IPS DF 4.7 (cell line): ENCODE results near the gene CPT1A.

Experiments
- DNase-seq: peaks from one replicate; pipeline ENCODE4 v3.0.0-alpha.2; 2013; ENCODE audit warnings: low spot score; ENCODE audit errors: extremely low read depth

The CPT1A gene

DNA sequence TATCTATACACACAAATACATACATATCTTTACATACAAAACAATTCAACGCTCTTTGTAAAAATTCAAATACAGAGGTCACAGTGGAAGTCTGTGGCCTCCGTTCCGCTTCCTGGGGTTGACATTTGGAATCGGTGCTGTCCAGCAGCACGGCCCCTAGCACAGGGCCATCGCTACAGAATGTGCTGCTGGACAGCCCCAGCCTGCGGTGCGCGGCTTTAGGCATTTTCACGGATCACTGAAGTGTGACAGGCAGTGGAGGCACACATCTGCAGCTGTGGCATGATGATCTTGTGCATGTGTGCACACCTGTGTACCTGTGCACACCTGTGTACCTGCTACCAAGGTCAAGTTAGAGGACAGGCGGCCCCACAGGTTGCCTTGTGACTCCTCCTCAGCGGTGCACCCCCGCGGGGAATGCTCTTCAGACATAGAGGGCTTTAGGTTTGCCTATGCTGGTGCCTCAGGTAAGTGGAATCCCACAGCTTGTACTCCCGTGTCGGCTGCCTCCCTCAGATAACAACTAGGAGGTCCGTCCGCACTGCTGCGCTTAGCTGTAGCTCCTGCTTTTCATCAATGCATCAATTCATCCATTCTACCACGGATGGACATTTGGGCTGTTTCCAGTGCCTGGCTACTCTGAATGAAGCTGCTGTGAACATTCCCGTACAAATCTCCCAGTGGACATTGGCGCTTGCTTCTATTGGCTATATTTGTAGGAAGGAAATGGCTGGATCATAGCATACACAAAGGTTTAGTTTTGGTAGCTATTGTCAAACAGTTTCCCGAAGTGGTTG is 127.5 kb downstream of the CPT1A start:
- no peak for DNase-seq

DNA sequence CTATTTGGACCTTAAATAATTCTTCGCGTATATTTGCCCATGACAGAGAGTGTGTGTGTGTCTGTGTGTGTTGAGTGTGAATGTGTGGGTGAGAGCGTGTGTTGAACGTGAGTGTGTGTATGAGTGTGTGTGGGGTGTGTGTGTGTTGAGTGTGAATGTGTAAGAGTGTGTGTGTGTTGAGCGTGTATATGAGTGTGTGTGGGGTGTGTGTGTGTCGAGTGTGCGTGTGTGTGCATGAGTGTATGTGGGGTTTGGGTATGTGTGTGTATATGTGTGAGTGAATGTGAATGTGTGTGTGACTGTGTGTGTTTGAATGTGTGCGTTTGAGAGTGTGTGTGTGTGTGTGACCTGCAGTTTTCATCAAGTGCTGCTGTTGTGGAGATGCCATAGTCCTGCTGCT is 130.6 kb downstream of the CPT1A start:
- no peak for DNase-seq

- no peak for DNase-seq
These were observed 131.3 kb downstream of the CPT1A start for GRCh38 chr11:68710409-68710808.

DNA sequence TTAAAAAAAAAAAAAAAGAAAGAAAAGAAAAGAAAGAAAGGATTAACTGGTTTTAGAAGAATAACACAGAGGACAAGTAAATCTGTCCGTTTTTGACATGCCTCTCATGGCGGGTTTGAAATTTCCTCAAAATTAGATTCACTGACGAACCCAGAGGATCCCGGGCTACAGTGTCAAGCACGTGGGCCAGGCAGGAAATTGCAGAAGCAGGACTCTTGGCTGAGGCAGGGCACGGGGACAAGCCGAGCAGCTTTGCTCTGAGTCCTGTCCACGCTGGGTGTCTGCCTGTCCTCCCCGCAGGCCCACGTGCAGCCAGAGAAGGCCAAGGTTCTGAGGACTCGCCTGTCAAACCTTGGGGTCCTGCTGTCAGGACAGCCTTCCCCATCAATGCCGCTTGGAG is 132.7 kb downstream of the CPT1A start:
- DNase-seq, result no peak

- DNase-seq, result no peak
These were observed 134.2 kb downstream of the CPT1A start for GRCh38 chr11:68707527-68707926.

DNA sequence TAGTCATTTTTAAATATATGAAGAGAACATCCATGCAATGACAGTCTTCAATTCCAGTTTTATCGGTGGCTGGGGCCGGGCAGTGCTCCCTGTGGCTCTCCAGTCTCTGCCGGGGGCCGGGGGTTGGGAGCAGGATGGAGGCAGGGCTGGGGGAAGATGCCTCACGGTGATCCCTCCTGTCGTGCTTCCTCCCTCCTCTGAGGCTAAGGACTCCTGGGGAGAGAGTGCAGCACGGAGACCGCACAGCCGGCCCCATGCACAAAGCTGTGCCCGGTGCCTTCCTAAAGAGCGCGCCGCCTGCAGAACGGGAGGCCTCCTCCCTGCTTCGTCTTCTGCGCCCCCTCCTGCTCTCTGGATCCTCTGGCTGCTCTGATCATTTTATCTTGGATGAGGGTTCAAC is 136.8 kb downstream of the CPT1A start:
- DNase-seq, result no peak
